GM10266 (cell line): ENCODE data around the gene IRF9.

Experiments used
- DNase-seq: peaks from one replicate; pipeline ENCODE4 v3.0.0; 2012; ENCODE audit errors: extremely low spot score
- CTCF ChIP-seq: IDR thresholded peaks from 2 replicates; pipeline ENCODE4 v1.5.1; 2012; ENCODE audit warnings: mild to moderate bottlenecking, low read depth; ENCODE audit not compliant: control insufficient read depth, insufficient read depth; ENCODE audit errors: missing control alignments

Gene IRF9

GRCh38 chr14:24117179-24117578 lies 43.9 kb upstream of the IRF9 start:
- TF ChIP-seq CTCF: no peak
- no peak for DNase-seq

DNA sequence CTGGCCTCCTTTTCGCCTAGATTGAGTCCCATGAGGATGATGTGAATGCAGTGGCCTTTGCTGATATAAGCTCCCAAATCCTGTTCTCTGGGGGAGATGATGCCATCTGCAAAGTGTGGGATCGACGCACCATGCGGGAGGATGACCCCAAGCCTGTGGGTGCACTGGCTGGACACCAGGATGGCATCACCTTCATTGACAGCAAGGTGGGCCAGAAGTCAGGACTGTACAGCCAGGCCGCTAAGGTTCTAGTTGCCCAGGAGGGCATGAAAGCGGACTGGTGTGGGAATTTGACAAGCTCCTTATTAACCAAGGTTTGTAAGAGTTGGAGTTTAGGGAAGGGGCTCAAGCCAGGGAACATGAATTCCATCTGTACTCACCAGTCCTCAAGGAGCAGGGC lies 41.4 kb upstream of the IRF9 start:
- TF ChIP-seq CTCF: no peak
- no peak for DNase-seq

DNA sequence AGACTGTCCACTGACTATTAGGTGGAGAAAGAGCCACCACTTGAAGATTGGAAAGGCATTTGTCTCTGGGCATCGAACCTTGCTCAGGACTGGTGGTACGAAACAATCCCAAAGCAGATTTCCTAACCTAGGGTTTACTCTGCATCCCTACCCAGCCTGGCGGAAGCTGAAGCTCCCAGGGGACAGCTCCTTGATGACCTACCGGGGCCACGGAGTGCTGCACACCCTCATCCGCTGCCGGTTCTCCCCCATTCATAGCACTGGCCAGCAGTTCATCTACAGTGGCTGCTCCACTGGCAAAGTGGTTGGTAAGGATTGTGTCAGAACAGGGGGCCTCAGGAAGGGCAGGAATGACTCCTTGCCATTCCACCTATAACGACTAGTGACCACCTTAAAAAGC lies 39.9 kb upstream of the IRF9 start:
- TF ChIP-seq CTCF: no peak
- DNase-seq: no peak

GRCh38 chr14:24122416-24122815 lies 38.6 kb upstream of the IRF9 start:
- no peak for DNase-seq
- TF ChIP-seq CTCF: no peak

GRCh38 chr14:24122898-24123297 lies 38.2 kb upstream of the IRF9 start:
- TF ChIP-seq CTCF: no peak
- no peak for DNase-seq

DNA sequence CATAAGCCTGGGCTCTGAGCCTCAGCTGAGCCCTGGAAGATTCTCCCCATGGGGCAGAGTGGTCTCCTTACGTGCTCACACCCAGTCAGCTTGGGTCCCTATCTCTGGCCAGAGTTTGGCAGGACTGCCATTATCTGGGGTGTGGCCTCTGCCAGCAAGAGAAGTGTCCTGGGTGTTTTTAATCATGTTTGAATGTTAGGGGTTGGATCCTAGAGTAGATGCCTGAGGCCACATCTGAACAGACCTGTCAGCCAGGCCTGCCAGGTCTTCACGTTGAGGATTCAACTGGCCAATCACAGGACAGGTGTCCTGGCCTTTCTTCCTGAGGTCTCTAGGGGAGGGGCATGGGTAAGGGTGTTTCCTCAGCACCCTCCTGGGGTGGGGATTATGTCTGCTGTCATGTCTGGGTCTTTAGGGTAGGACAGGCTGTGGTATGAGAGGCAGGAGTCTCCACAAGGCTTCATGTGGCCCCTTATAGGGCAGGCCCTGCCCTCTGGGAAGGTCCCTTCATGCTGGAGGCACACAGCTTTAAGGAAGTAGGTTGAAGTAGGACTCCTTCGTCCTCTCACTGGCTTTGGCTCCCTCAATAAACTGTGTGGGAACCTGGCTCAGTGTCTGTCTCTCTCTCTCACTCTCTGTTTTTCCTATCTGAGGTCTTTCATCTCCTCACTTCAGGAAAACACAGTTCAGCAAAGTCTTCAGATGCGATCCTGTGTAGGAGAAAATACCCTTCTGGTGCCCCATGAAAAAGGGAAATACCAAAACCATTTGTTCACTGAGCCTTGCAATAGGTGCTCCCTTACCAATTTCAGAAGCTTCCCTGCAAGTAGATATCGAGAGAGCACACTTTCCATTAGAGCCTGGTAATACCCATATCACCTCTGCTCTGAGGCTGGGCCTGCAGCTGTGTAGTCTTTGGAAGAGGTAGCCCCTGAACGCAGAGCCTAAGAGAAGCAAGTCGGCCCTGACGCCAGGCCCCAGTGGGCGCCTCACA lies 37.3 kb upstream of the IRF9 start:
- peak; percentile 40 for DNase-seq

More for the DNA sequence above, 37.3 kb upstream of the IRF9 start:
- no peak for TF ChIP-seq CTCF
